Measurements from ENCODE around the gene COL6A1. TPM values are rescaled to one million over a fixed set of nuclear protein-coding genes. Genes with fewer than 3 reads are reported as not detected.
A peak's percentile ranks its signal among the peaks of the same experiment; 100 is the strongest.

The COL6A1 gene
- total and polyA plus RNA-seq, 2 donors (not counting 1 experiment from before 2014, with no cell fraction given): 645 to 1,137 TPM

- Histone ChIP-seq H3K4me3 (replicated peaks in 1 of 4; ENCODE audit: control extremely low read depth in 1 of 4, insufficient read depth in 1 of 4, low read depth in 3 of 4, low read length in 4 of 4) (no peak overlapping the region), H3K36me3 (ENCODE audit: control insufficient read depth, insufficient read depth, low read length) (no peaks in the 10 kb centered on the region), H3K27ac (ENCODE audit: insufficient read depth, low read length) (peak overlapping the region; percentile 88), H3K4me2 (ENCODE audit: extremely low read depth, insufficient read depth, low read length) (no peak overlapping the region), H4K20me1 (ENCODE audit: control insufficient read depth, extremely low read depth, insufficient read depth, low read length) (no peaks in the 10 kb centered on the region), H2AFZ (ENCODE audit: low read length) (no peak overlapping the region), H3K9me3 (ENCODE audit: control insufficient read depth, insufficient read depth, low read depth, low read length) (no peaks in the 10 kb centered on the region), H3K9ac (ENCODE audit: insufficient read depth, low read length) (peak overlapping the region; percentile 71), H3K4me1 (ENCODE audit: control insufficient read depth, extremely low read depth, insufficient read depth, low read length) (peaks cover 14% of the 10 kb centered on the region), H3K79me2 (ENCODE audit: control insufficient read depth, insufficient read depth, low read length) (no peaks in the 10 kb centered on the region), H3K27me3 (ENCODE audit: control insufficient read depth, insufficient read depth, low read length) (no peaks in the 10 kb centered on the region)
- no peak for TF ChIP-seq CTCF (conservative IDR thresholded peaks at IDR 0.05 in 1 of 2, IDR thresholded peaks at IDR 0.05 in 1 of 2; ENCODE audit: low read depth in 1 of 2, low read length in 2 of 2)
- TF ChIP-seq EZH2 (IDR thresholded peaks at IDR 0.05; ENCODE audit: low read length, missing control alignments): no peak
- peak; percentile 46 to 97 for DNase-seq (ENCODE audit: low read depth in 2 of 2)
Observed at GRCh38 chr21:46038871-46039397, 57.4 kb downstream of the COL6A1 start.

- Histone ChIP-seq H3K79me2 (ENCODE audit: control insufficient read depth, insufficient read depth, low read length) (no peaks in the 10 kb centered on the region), H3K27me3 (ENCODE audit: control insufficient read depth, insufficient read depth, low read length) (no peaks in the 10 kb centered on the region), H3K9me3 (ENCODE audit: control insufficient read depth, insufficient read depth, low read depth, low read length) (no peaks in the 10 kb centered on the region), H2AFZ (ENCODE audit: low read length) (no peak overlapping the region), H3K27ac (ENCODE audit: insufficient read depth, low read length) (peak overlapping the region; percentile 14), H3K4me1 (ENCODE audit: control insufficient read depth, extremely low read depth, insufficient read depth, low read length) (peaks cover 14% of the 10 kb centered on the region), H3K4me2 (ENCODE audit: extremely low read depth, insufficient read depth, low read length) (no peak overlapping the region), H3K36me3 (ENCODE audit: control insufficient read depth, insufficient read depth, low read length) (no peaks in the 10 kb centered on the region), H3K4me3 (replicated peaks in 1 of 4; ENCODE audit: control extremely low read depth in 1 of 4, insufficient read depth in 1 of 4, low read depth in 3 of 4, low read length in 4 of 4) (no peak overlapping the region), H3K9ac (ENCODE audit: insufficient read depth, low read length) (no peak overlapping the region), H4K20me1 (ENCODE audit: control insufficient read depth, extremely low read depth, insufficient read depth, low read length) (no peaks in the 10 kb centered on the region)
- no peak for DNase-seq (ENCODE audit: low read depth in 2 of 2)
- no peak for TF ChIP-seq EZH2 (IDR thresholded peaks at IDR 0.05; ENCODE audit: low read length, missing control alignments)
- no peak for TF ChIP-seq CTCF (conservative IDR thresholded peaks at IDR 0.05 in 1 of 2, IDR thresholded peaks at IDR 0.05 in 1 of 2; ENCODE audit: low read depth in 1 of 2, low read length in 2 of 2)
Observed at GRCh38 chr21:46039891-46040660, 58.5 kb downstream of the COL6A1 start.

GRCh38 chr21:46040707-46041106 is 59.1 kb downstream of the COL6A1 start:
- H4K20me1 ChIP-seq (ENCODE audit: control insufficient read depth, extremely low read depth, insufficient read depth, low read length): no peaks in the 10 kb centered on the region
- H3K79me2 ChIP-seq (ENCODE audit: control insufficient read depth, insufficient read depth, low read length): no peaks in the 10 kb centered on the region
- no peak overlapping the region for H3K4me2 ChIP-seq (ENCODE audit: extremely low read depth, insufficient read depth, low read length)
- no peaks in the 10 kb centered on the region for H3K27me3 ChIP-seq (ENCODE audit: control insufficient read depth, insufficient read depth, low read length)
- TF ChIP-seq CTCF (conservative IDR thresholded peaks at IDR 0.05 in 1 of 2, IDR thresholded peaks at IDR 0.05 in 1 of 2; ENCODE audit: low read depth in 1 of 2, low read length in 2 of 2): no peak
- no peak for TF ChIP-seq EZH2 (IDR thresholded peaks at IDR 0.05; ENCODE audit: low read length, missing control alignments)
- H3K4me3 ChIP-seq (replicated peaks in 1 of 4; ENCODE audit: control extremely low read depth in 1 of 4, insufficient read depth in 1 of 4, low read depth in 3 of 4, low read length in 4 of 4): no peak overlapping the region
- DNase-seq (ENCODE audit: low read depth in 2 of 2): peak in 1 of 2 donors; percentile 39
- H3K9ac ChIP-seq (ENCODE audit: insufficient read depth, low read length): no peak overlapping the region
- no peak overlapping the region for H3K27ac ChIP-seq (ENCODE audit: insufficient read depth, low read length)
- no peaks in the 10 kb centered on the region for H3K36me3 ChIP-seq (ENCODE audit: control insufficient read depth, insufficient read depth, low read length)
- peaks cover 14% of the 10 kb centered on the region for H3K4me1 ChIP-seq (ENCODE audit: control insufficient read depth, extremely low read depth, insufficient read depth, low read length)
- no peak overlapping the region for H2AFZ ChIP-seq (ENCODE audit: low read length)
- H3K9me3 ChIP-seq (ENCODE audit: control insufficient read depth, insufficient read depth, low read depth, low read length): no peaks in the 10 kb centered on the region
